NCI-H1417 (cell line): Measurements from ENCODE around the gene ACOT8.
A peak's percentile ranks its signal among the peaks of the same experiment; 100 is the strongest.
"Not testable (repeated sequence)": the region's sequence is repeated elsewhere in the genome, so short reads cannot be mapped to it uniquely, and the experiment has no call there.

Experiments used
- DNase-seq, 3 experiments: peaks; one replicate each; lab custom pipeline; 2025; lab: John Stamatoyannopoulos, UW

The ACOT8 gene

DNA sequence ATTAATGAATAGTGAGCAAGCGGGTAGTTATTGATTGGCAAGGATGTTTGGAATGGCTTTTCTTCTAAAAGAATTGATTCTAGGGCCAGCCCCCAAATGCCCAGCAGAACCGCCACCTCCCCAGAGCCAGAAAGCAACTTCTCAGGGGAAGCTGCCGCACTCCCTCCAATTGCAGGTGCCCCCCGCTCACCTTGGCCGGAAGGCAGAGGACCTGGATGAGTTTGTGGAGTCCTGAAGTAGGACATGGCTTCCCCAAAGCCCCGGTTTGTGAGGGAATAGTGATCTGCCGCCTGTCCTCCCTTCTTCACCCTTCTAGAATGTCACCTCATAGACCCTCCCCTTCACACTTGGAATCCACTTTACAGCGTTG is 30.1 kb upstream of the ACOT8 start, which contains the start of gene SPATA25:
Gene SPATA25, minus strand, starts transcription at position 277 of the 370 bp plus-strand sequence. Its CDS starts 32 bp downstream, at position 245.
- no peak for DNase-seq

DNA sequence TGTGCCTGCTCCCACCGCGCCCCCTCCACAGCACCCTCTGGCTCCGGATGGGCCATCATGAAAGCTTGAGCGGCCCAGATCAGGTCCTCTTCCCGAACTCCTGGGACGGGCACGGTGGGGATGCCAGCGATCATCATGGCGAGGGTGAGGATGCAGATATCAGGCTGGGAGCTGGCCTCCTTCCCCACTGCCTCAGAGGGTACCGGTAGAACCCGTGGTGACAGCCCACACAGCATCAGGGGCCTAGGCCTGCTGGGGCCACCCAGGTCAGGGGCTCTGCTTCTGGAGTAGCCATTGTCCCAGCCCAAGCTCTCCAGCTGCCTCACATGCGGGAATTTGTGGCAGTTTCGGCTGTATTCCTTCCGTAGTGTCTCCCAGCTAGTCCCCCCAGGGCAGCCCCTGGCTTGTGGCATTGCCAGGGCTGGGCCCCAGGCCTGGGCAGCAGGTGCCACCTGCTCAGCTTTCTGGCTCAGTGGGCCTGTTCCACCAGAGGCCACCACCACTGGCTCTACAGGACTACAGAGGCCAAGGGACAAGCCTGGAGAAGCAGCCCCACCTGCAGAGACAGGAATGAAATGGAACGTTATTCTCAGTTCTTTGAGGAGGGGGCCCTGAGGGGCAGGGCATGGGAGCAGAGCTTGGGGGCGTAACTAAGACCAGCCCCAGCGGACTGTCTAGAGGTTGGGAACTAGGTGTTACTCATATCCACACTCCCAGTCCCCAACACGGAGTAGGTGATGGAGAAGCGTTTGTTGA is 29.6 kb upstream of the ACOT8 start:
- no peak for DNase-seq

DNA sequence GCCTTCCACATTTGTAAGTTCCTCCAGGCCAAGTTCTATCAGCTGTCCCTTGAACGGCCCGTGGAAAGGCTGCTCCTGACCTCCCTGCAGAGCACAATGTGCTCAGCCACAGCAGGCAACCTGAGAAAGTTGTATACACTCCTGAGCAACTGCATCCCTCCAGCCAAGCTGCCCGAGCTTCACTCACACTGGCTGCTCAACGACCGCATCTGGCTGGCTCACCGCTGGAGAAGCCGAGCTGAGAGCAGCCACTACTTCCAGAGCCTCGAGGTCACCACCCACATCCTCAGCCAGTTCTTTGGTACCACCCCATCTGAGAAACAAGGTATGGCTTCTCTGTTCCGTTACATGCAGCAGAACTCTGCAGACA is 25.9 kb upstream of the ACOT8 start:
- no peak for DNase-seq

DNA sequence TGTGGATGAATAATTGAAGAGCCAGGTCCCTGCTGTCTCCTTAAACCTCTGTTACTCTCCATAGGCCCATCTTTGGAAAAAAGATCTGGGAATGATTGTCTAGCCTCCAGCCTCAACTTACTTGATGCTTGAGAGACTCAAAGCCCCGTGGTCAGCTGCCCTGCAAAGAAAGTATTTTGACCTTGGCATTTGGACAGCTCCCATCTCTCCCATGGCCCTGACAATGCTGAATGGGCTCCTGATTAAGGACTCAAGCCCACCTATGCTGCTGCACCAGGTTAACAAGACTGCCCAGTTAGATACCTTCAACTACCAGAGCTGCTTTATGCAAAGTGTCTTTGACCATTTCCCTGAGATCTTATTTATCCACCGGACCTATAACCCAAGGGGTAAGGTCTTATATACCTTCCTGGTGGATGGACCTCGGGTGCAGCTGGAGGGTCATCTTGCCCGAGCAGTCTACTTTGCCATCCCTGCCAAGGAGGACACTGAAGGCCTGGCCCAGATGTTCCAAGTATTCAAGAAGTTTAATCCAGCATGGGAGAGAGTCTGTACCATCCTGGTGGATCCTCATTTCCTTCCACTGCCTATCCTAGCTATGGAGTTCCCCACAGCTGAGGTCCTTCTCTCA is 25.4 kb upstream of the ACOT8 start:
- DNase-seq = no peak

DNA sequence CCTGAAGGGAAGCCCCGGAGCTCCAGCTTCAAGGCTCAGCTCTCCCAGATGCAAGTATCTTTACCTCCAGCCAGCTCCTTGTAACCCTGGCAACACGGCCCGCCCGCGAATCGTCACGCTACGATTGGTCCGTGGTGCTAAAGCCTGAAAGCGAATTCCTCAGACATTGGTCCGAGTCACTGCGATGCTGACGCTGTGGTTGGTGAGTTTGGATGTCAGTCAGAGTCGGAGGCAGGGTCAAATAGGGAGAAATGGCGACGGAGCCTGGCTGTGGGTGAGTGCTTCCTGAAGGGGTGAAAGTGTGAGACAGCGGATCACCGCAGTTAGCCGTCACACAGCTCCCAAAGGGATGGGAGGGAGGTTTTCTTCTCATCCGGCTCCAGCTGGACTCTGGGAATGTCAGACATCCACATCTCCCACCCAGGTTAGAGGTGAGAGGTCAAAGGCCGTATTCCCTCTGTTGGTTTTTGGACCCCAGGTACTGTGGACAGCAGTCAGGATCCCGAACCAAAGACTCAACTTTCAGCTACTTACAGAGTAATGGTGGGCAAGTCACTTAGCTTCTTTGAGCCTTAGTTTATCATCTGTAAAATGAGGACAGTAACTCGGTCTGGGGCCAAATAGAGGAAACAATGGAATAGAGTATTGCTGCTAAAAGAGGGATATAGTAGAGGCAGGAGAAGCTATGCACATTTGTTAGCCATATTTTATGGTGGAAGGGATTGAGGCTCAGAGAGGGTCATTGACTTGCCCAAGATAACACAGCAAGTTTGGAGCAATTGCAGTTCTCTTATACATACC is 24.0 kb upstream of the ACOT8 start, which contains the start of gene ZSWIM1:
Gene ZSWIM1, plus strand, starts transcription at position 240 of the 801 bp plus-strand sequence. CDS start 1,366 bp downstream, outside the sequence.
- peak; percentile 99 to 100 (median 100) for DNase-seq

DNA sequence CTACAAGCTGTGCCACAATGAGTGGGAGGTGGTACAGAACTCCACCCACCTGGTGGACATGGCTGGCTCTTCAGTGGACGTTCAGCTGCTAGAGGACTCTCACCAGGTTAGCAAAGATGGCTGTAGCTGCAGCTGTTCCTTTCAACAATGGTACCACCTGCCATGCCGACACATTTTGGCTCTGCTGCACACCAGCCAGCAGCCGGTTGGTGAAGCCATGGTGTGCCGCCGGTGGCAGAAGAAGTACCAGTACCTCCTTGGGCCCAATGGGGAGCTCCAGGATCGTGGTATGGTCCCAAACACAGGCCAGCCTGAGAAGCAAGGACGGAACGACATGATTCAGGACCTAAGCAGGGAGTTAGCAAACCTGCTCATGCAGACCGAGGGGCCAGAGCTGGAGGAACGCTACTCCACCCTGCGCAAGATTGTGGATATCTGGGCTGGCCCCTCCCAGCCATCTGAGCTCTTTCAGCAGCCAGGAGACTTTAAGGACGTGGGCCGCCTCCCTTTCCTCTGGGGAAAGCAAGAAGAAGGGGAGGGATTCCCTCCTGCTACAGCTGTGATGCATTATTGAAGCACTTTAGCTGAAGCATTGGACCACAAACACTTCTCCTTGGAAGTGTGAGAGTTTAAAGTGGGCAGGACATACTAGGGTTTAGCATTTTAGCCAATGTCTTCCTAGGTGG is 21.0 kb upstream of the ACOT8 start:
- DNase-seq = peak in 1 of 3 experiments; percentile 27

DNA sequence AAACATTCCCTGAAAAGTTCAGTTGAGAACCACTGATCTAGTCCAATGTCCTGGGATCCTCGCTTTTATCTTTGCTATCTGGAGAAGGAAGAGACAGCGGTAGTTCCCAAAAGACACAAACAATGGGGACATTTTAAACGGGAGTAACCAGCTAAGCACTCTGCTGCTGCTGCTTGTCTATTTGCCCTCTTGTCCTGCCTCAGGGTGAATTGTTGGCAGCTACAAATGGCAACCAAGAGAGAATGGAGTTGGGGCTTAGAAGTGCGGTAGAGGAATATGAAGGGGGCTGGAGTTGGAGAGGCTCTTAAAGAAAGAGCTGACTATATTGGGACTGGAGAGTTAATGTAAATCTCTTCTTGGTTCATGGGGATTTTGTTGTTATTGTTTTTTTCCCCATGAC is 17.4 kb upstream of the ACOT8 start:
- no peak for DNase-seq

DNA sequence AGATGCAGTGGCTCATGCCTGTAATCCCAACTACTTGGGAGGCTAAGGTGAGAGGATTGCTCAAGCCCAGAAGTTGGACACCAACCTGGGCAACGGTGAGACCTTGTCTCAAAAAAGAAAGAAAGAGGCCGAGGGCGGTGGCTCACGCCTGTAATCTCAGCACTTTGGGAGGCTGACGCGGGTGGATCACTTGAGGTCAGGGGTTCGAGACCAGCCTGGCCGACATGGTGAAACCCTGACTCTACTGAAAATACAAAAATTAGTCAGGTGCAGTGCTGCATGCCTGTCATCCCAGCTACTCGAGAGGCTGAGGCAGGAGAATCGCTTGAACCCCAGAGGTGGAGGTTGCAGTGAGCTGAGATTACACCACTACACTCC is 16.9 kb upstream of the ACOT8 start:
- not testable (repeated sequence) for DNase-seq

DNA sequence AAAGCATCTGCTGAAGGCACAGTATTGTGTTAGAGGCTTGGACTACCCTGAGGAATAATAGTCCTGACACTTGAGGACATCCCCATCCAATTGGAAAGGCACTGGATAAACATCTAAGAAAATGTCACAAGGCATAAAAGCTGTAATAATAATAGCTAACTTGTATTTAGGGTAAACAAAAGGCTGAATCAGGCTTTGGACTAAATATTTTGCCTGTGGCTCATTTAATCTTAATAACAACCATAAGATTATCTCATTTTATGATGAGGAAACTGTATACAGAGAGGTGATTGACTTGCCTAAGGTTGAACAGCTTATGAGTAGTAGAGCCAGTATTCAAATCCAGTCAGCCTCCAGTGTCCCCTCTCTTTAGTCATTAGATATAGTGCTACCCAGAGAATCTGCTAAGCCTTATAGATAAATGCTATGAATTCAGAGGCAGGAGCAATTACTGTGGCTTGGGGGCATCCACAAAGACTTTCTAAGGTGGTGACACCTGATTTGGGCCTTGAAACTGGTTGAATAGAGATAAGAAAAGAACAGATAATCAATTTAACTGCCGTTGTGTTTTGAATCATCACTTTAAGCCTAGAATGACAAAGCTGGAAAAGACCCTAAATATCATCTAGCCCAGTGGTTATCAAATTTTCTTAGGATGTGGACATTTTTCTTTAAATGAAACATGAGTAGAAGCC is 16.4 kb upstream of the ACOT8 start:
- no peak for DNase-seq

DNA sequence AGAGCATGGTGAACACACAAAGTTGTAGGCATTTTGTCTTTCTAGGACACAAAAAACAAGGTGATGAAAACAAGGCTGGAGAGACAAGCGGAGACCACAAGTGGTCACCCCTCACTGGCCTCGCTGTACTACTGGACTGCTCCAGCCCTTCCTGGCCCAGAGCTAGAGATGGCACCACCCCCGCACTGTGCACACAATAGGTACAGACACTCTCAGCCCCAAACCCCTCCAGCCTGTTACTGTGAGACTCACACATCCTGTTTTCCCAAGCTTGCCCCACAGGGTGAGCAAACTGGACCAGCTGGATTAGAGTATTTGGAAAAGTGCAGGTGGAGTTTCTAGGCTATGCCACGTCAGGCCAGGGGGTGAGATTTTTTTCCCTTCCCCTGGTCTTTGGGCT is 15.4 kb upstream of the ACOT8 start:
- DNase-seq = no peak

DNA sequence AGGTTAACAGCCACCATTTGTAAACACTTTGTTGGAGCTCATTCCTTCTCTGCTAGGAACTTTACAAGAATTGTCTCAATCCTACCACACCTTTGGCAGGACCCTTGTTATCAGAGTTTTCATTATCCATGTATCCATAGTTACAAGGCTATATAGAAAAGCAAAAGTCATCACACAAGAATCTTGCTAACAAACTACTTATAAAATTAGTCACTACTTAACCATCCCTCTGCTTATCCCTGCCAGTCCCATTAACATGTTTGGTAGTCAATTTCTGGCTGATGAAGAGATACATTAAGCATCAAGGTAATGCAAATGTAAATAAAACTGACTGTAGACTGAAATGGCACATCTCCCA is 10.6 kb upstream of the ACOT8 start:
- no peak for DNase-seq

DNA sequence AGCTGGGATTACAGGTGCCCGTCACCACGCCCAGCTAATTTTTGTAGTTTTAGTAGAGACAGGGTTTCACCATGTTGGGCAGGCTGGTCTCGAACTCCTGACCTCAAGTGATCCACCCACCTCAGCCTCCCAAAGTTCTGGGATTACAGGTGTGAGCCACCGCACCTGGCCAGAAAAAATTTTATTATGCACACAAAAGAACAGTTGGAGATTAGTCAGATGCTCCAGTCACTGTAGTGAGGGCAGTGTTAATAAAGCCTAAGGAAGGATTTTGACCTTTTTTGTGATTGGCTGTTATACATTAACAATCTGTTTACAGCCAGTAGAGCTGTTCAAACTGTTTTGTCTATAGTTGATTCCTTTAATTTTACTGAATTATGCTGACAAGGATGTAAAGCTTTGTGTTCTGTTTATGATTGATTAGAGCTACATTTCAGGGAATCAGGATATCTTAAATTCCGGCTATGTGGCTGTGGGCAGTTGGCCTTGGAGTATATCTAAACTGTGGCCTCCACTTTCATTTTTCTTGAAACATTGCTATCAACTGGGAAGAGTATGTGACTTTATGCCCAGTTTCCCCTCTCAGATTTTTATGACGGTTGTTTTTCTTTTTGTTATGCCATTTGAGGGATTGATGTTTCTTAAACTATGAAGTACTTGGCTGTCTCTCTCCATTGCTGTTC is 10.1 kb upstream of the ACOT8 start:
- no peak for DNase-seq

DNA sequence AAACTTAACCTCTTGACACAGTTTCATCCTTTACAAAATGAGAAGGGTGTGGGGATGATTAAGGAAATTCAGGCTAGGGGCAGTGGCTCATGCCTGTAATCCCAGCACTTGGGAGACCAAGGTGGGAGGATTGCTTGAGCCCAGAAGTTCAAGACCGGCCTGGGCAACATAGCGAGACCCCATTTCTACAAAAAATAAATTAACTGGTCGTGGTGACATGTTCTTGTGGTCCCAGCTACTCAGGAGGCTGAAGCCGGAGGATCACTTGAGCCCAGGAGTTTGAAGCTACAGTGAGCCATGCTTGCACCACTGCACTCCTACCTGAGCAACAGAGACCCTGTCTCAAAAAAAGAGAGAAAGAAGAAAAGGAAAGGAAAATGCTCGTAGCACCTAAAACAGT is 9.3 kb upstream of the ACOT8 start:
- DNase-seq = no peak

DNA sequence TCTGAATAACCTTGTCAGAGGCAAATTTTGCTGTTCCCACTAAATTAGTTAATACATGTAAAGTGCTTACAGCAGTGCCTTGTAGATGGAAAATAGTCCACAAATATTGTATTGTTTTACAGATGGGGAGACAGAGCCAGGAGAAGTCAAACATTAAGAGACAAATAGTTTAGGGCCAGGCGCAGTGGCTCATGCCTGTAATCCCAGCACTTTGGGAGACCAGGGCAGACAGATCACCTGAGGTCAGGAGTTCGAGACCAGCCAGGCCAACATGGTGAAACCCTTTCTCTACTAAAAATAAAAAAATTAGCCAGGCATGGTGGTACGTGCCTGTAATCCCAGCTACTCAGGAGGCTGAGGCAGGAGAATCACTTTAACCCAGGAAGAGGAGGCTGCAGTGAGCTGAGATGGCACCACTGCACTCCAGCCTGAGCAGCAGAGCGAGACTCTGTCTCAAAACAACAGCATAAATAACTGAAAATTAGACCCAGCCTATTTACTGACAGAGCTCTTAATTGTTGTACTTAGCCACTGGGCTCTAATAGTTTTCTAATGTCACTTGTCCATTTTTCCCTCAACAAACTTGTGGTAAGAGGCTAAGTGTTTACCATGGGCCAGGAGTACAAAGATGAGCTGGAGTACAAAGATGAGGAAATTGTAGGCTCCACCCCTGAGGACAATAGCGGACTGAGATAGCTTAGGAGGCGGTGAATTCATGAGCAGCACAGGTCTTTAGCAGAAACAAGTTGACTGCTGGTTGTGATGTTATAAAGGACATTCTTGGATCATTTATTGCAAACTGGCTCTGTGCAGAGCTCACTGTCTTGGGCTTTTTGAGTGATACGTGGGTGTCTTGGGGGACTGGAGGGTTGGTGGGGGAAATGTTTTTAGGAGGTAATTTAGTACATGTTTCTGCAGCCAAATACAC is 6.6 kb upstream of the ACOT8 start:
- DNase-seq = no peak

DNA sequence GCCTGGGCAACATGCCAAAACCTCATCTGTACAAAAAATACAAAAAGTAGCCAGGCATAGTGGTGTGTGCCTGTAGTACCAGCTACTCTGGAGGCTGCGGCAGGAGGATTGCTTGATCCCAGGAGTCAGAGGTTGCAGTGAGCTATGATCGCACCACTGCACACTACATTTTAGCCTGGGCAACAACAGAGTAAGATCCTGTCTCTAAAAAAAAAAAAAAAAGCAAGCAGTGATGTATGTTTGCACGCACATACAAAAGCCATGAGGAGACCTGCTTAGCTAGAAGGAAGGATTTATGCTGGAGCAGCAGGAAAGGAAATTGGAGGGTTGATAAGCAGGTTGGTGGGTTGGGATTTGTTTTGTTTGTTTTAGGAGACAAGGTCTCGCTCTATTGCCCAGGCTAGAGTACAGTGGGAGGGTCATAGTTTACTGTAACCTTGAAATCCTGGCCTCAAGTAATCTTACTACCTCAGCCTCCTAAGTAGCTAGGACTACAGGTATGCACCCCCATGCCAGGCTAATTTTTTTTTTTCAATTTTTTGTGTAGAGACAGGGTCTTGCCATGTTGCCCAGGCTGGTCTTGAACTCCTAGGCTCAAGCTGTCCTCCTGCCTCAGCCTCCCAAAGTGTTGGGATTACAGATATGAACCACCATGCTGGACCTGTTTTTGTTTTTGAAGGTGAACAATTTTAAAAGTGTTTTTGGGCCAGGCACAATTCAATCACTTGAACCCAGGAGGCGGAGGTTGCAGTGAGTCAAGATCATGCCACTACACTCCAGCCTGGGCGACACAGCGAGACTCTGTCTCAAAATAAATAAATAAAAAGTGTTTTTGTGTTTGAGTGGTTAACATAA is 4.3 kb upstream of the ACOT8 start:
- no peak for DNase-seq

DNA sequence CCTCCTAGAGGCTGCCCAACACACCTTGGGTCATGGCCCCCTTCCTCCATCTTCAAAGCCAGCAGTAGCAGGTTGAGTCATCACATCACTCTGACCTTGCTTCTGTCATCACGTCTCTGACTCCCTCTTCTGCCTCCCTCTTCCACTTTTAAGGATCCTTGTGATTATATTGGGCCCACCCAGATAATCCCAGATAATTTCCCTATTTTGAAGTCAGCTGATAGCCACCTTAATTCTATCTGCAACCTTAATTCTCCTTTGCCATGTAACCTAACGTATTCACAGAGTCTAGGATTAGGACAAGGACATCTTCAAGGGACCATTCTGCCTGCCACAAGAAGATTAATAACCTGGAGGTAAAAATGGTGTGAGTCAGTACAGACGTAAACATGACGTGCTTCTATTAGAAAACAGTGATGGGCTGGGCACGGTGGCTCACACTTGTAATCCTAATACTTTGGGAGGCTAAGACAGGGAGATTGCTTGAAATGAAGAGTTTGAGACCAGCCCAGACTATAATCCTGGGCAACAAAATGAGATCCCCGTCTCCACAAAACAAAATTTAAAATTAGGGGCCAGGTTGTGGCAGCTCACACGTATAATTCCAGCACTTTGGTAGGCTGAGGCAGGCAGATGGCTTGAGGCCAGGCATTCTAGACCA is 3.5 kb upstream of the ACOT8 start:
- peak; percentile 5 to 48 (median 21) for DNase-seq

DNA sequence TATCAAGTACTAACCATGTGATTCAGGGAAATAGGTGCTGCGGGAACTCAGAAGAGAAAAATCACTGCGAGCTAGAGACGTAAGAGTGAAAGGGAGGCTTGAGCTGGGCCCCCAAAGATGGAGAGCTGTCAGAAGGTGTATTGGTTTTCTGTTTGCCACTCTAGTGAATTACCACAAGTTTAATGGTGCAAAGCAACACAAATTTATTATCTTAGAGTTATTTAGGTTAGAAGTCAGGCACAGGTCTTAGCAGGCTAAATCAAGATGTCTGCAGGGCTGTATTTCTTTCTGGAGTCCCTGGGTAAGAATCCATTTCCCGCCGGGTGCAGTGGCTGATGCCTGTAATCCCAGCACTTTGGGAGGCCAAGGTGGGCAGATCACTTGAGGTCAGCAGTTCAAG is 2.7 kb upstream of the ACOT8 start:
- DNase-seq = no peak

DNA sequence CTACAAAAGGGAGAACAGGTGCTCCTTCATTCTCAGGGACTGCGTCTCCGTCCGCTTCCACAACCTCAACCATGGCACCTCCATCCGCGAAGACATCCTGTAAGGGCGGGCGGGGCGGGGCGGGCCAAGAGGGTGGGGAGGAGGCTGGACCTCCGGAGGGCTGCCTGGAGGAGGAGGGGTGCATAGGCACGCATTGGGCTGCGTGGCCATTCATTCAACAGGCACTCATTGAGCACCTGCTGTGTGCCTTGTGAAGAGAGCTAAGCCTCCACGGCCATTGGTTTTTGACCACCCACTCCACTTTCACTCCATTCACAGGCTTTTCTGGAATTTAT is 657 bp upstream of the ACOT8 start:
- DNase-seq = no peak

DNA sequence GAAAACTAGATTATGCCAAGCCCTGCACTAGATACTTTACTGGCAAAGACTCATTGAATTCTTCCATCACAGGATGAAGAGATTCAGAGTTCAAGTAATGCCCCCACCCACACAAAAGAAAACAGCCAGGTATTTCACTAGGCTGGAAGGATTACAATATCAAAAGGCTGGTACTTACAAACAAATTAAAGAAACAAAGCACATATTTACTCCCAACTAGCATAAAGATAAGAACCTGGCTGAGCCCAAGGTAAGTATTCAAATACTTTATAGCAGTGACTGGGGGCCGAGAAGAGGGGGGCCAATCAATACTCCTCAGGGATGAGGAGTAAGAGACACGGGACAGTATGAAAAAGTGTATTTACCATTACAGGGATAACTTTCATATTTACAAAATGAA is 3.7 kb downstream of the ACOT8 start:
- no peak for DNase-seq
